ENCODE data around the gene ELFN1. TPM values are rescaled to one million over a fixed set of nuclear protein-coding genes. Genes with fewer than 3 reads are reported as not detected.
A peak's percentile ranks its signal among the peaks of the same experiment; 100 is the strongest.

ELFN1 gene
- total RNA-seq, 4 donors from 2014 or later, result 0.51 to 6.7 (median 3.6) TPM

- Histone ChIP-seq H3K36me3 (no peaks in the 10 kb centered on the region), H3K27me3 (peaks cover 0 to 18% of the 10 kb centered on the region in 2 donors), H3K4me3 (no peak overlapping the region), H3K27ac (no peak overlapping the region), H3K9me3 (no peaks in the 10 kb centered on the region), H3K4me1 (peaks cover 0 to 35% of the 10 kb centered on the region in 2 donors)
- no peak for DNase-seq
- intact Hi-C loops (cut with DNase I; ENCODE audit: low total_unique reads), result no loop called here
- TF ChIP-seq POLR2A (IDR thresholded peaks at IDR 0.05), result no peak
- no peak for TF ChIP-seq CTCF (IDR thresholded peaks at IDR 0.05)
These were observed 6.9 kb upstream of the ELFN1 start for GRCh38 chr7:1663223-1663622.

GRCh38 chr7:1663857-1664651 lies 6.0 kb upstream of the ELFN1 start:
- Histone ChIP-seq H3K36me3 (no peaks in the 10 kb centered on the region), H3K27ac (peak overlapping the region in 1 of 2 donors; percentile 36), H3K4me1 (peaks cover 0 to 35% of the 10 kb centered on the region in 2 donors), H3K9me3 (no peaks in the 10 kb centered on the region), H3K4me3 (peak overlapping the region; percentile 35 to 39), H3K27me3 (peaks cover 0 to 18% of the 10 kb centered on the region in 2 donors)
- TF ChIP-seq POLR2A (IDR thresholded peaks at IDR 0.05), result no peak
- no peak for TF ChIP-seq CTCF (IDR thresholded peaks at IDR 0.05)
- intact Hi-C loops (cut with DNase I; ENCODE audit: low total_unique reads), result no loop called here
- peak; percentile 9 for DNase-seq

- intact Hi-C loops (cut with DNase I; ENCODE audit: low total_unique reads), result no loop called here
- H3K27ac ChIP-seq, result peak overlapping the region; percentile 24 to 36
- H3K4me3 ChIP-seq, result peak overlapping the region; percentile 35 to 39
- no peaks in the 10 kb centered on the region for H3K36me3 ChIP-seq
- TF ChIP-seq POLR2A (IDR thresholded peaks at IDR 0.05) (no peak), CTCF (IDR thresholded peaks at IDR 0.05) (peak; percentile 59 to 81 (median 72))
- H3K9me3 ChIP-seq, result no peaks in the 10 kb centered on the region
- DNase-seq, result peak; percentile 41 to 63
- peaks cover 0 to 18% of the 10 kb centered on the region in 2 donors for H3K27me3 ChIP-seq
- peaks cover 0 to 35% of the 10 kb centered on the region in 2 donors for H3K4me1 ChIP-seq
These were observed 5.1 kb upstream of the ELFN1 start for GRCh38 chr7:1664711-1665548.

GRCh38 chr7:1665549-1666316 lies 4.3 kb upstream of the ELFN1 start:
- peaks cover 0 to 40% of the 10 kb centered on the region in 2 donors for H3K4me1 ChIP-seq
- H3K4me3 ChIP-seq, result peak overlapping the region; percentile 35 to 39
- peaks cover 0 to 18% of the 10 kb centered on the region in 2 donors for H3K27me3 ChIP-seq
- DNase-seq, result peak in 1 of 2 donors; percentile 14
- TF ChIP-seq CTCF (IDR thresholded peaks at IDR 0.05) (no peak), POLR2A (IDR thresholded peaks at IDR 0.05) (no peak)
- H3K36me3 ChIP-seq, result no peaks in the 10 kb centered on the region
- no peaks in the 10 kb centered on the region for H3K9me3 ChIP-seq
- intact Hi-C loops (cut with DNase I; ENCODE audit: low total_unique reads), result no loop called here
- peak overlapping the region; percentile 24 to 36 for H3K27ac ChIP-seq

All from uterus (tissue), 4 donors.